T-helper 1 cell treated with Interleukin-12 subunit alpha and Interleukin-12 subunit beta and Interleukin-4 antibody, amounts not matched to agents 30 μg/mL and 1 μg/mL, for 36 hours (primary cell): ENCODE results near the gene DOHH.

Experiments used
- H3K27ac Mint-ChIP-seq: one replicate; pipeline ENCODE4 v1.8.0; 2021; ENCODE audit warnings: mild to moderate bottlenecking, mixed read lengths
- H3K27me3 Mint-ChIP-seq: one replicate; pipeline ENCODE4 v1.8.0; 2021; ENCODE audit warnings: low read depth, mixed read lengths
- H3K36me3 Mint-ChIP-seq: one replicate; pipeline ENCODE4 v1.8.0; 2021; ENCODE audit warnings: low read depth, mixed read lengths
- H3K4me1 Mint-ChIP-seq: one replicate; pipeline ENCODE4 v1.8.0; 2021; ENCODE audit warnings: low read depth, mixed read lengths
- H3K4me3 Mint-ChIP-seq: one replicate; pipeline ENCODE4 v1.8.0; 2021; ENCODE audit warnings: mild to moderate bottlenecking, moderate library complexity, mixed read lengths
- H3K9me3 Mint-ChIP-seq: one replicate; pipeline ENCODE4 v1.8.0; 2021; ENCODE audit warnings: mixed read lengths

The DOHH gene

DNA sequence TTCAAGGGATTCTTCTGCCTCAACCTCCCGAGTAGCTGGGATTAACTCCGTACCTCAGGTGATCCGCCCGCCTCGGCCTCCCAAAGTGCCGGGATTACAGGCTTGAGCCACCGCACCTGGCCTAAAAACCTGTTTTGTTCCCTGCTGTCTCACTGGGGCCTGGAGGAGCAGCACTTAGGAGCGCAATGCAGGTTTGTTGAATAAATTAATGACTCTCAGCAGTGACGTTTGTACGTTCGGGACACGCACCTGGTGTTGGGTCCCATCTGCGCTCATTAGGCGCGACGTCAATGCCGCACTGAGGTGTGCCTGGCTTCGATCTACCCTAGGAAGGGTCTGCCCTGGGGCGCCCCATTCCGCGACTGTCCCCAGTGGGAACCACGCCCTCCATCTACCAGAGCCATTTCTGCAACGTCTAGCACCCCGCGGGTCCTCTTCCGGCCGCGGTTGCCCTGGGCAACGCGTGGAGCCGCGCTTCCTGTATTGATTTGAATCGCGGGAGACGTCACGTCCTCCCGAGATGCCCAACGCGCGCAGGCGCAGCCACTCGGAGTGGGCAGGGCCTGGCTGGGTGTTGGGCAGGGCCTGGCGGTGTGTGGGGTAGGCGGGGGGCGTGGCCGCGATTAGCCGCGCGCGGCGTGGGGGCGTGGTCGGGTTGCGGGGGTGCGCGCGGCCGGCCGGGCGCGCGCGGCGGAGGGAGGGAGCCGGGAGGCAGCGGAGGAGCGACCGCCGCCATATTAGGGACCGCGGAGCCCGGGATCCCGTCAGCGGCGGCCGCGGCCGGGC lies 5.3 kb upstream of the DOHH start, which contains the start of gene FZR1:
Gene FZR1 (plus strand): TSS at position 714 of the 786 bp plus-strand sequence. CDS start 16,679 bp downstream, outside the sequence.
- Mint-ChIP-seq H3K27me3 (no peaks in the 10 kb centered on the region), H3K9me3 (no peaks in the 10 kb centered on the region), H3K27ac (peak within 1 kb of the TSS; percentile 96), H3K36me3 (peaks cover 13% of the 10 kb centered on the region), H3K4me3 (peak within 1 kb of the TSS; percentile 94), H3K4me1 (peaks cover 37% of the 10 kb centered on the region)

DNA sequence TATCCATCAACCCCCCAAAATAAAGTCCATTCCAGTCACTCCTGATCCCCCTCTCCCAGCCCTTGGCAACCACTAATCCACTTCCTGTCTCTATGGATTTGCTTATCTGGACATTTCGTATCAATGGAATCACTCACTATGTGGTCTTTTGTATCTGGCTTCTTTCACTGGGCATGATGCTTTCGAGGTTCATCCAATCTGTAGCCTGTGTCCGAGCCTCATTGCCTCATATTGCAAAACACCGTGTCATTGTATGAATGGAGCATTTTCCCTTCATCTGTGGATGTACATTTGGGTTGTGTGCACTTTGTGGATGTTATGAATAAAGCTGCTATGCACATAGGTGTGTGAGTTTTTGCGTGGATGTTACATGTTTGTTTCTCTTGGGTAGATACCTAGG lies 4.3 kb upstream of the DOHH start:
- H3K9me3 Mint-ChIP-seq, result no peaks in the 10 kb centered on the region
- peak overlapping the region; percentile 44 for H3K4me3 Mint-ChIP-seq
- no peaks in the 10 kb centered on the region for H3K27me3 Mint-ChIP-seq
- peaks cover 39% of the 10 kb centered on the region for H3K4me1 Mint-ChIP-seq
- peaks cover 14% of the 10 kb centered on the region for H3K36me3 Mint-ChIP-seq
- H3K27ac Mint-ChIP-seq, result peak overlapping the region; percentile 50

DNA sequence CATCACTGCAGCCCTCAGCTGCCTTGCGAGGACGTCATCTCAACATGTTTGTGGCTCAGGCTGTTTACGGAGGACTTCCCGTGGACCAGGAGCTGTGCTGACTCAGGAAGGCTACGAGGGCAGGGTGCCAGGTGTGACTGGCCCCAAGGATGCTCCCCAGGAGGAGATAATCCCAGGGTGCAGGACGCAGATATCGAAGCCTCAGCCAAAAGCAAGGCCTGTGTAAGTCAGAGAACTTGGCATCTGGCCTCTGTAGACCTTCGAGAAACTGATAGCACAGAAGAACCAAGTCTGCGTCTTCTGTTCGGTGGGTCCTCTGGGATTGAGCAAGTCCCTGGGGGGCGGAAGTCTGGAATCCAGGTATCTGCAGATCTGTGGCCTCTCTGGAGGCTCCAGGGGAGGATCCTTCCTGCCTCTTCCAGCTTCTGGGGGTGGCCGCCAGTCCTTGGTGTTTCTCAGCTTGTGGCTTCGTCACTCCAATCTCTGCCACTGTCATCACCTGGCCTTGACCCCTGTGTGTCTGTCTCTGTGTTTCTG lies 2.6 kb upstream of the DOHH start:
- Mint-ChIP-seq H3K36me3 (peaks cover 12% of the 10 kb centered on the region), H3K9me3 (no peaks in the 10 kb centered on the region), H3K4me1 (peaks cover 33% of the 10 kb centered on the region), H3K4me3 (no peak overlapping the region), H3K27me3 (no peaks in the 10 kb centered on the region), H3K27ac (no peak overlapping the region)

DNA sequence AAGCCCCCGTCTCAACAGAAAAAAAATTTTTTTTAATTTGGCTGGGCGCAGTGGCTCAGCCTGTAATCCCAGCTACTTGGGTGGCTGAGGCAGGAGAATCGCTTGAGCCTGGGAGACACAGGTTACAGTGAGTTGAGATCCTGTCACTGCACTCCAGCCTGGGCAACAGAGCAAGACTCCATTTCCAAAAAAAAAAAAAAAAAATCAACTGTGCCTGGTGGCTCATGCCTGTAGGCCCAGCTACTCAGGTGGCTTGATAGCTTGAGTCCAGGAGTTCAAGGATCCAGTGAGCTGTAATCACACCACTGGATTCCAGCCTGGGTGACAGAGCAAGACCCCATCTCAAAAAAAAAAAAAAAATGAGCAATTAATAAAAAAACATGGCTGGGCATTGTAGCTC lies 1.3 kb upstream of the DOHH start:
- Mint-ChIP-seq H3K36me3 (peaks cover 16% of the 10 kb centered on the region), H3K27ac (no peak overlapping the region), H3K27me3 (no peaks in the 10 kb centered on the region), H3K4me3 (no peak overlapping the region), H3K4me1 (peaks cover 28% of the 10 kb centered on the region), H3K9me3 (no peaks in the 10 kb centered on the region)

DNA sequence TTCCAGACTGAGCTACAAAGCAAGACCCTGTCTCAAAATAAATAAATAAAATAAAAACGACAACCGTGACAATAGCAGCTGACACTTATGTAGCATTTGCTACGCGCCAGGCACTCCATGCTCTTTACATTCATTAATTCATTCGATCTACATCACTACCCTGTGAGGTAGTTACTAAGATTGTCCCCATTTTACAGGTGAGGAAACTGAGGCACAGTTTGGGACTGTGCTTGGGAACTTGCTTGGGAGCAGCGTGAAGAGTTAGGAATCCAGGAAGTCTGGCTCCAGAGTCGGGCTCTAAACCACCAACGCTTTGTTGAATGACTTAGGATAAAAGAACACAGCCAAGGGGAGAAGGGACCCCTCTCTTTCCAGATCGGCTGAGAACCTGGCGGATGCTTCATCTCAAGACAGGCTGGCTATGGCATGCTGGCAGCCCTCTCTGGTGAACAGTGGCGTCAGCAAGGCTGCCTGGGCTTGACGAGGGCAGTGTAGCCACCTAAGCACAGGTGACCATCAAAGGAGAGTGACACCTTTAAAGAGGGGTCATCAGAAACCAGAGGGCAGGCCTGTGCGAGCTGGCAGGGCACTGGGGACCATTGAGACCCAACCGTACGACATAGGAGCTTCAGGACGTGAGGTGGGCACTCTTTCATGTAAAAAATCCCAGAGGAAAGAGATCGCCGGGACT lies 591 bp downstream of the DOHH start:
- Mint-ChIP-seq H3K36me3 (peaks cover 24% of the 10 kb centered on the region), H3K9me3 (no peaks in the 10 kb centered on the region), H3K27ac (peak overlapping the region; percentile 96), H3K4me3 (peak overlapping the region; percentile 92), H3K4me1 (peaks cover 22% of the 10 kb centered on the region), H3K27me3 (no peaks in the 10 kb centered on the region)

DNA sequence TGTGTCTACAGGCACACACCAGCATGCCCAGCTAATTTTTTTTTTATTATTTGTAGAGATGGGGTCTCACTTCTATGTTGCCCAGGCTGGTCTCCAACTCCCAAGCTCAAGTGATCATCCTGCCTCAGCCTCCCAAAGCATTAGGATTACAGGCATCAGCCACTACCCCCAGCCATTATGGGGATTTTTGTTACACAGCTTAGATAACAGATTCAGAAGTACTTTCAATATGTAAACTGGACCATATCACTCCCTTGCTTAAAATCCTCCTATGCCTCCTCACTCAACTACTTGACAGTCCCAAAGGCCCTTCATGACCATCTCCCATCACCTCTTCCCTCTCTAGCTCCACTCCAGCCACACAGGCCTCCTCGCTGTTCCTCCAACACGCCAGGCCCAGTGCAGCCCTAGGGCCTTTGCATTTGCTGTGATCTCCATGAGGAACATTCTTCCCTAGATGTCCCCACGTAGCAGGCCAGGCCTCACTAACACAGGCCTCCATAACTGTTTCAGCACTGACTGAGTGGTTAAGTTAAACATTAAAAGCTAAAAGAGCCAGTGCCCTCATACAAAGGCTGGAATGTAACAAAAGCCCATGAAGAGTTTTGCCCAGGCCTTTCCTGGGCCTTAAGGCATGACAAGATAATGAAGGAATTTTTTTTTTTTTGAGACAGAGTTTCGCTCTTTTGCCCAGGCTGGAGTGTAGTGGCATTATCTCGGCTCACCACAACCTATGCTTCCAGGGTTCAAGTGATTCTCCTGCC lies 2.5 kb downstream of the DOHH start:
- Mint-ChIP-seq H3K4me1 (peaks cover 22% of the 10 kb centered on the region), H3K27ac (peak overlapping the region; percentile 53), H3K36me3 (peaks cover 26% of the 10 kb centered on the region)

DNA sequence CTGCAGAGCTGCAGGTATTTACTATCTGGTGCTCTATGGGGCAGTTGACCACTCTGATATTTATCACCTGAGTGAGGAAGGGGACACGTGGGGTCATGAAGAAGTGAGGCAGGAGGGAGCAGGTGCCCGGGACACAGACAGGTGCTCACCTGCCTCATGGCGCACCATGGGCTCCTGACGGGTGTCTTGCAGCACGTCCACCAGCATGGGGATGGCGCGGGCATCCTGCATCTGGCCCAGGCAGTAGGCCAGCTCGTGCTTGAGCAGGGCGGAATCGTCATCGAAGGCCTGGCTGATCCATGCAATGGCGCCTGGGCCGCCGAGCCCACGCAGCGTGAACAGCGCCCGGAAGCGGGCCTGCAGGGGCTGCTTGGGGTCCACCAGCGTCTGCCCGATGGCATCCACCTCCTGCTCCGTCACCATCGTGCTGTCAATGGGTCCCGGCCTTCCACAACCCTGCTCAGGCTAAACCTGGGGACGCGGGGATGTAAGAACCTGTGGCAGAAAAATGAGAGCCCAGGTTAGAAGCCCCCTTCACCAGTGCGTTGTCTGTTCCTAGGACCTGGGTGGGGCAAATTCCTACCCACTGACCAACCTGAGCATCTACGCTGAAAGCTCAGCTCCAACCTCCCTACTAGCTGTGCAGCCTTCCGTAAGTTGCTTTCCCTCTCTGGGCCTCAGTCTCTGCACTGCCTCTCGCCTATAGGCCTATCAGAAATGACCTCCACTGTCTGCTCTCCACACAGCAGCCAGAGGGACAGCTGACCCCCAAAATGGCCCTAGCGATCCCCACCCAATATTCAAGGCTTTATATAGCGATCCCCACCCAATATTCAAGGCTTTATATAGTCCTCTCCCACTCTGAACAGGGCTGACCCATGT lies 3.8 kb downstream of the DOHH start:
- Mint-ChIP-seq H3K27ac (no peak overlapping the region), H3K27me3 (no peaks in the 10 kb centered on the region), H3K36me3 (peaks cover 29% of the 10 kb centered on the region), H3K4me1 (peaks cover 22% of the 10 kb centered on the region), H3K4me3 (no peak overlapping the region), H3K9me3 (no peaks in the 10 kb centered on the region)

More for the DNA sequence above, 2.5 kb downstream of the DOHH start:
- Mint-ChIP-seq H3K27me3 (no peaks in the 10 kb centered on the region), H3K4me3 (no peak overlapping the region), H3K9me3 (no peaks in the 10 kb centered on the region)

DNA sequence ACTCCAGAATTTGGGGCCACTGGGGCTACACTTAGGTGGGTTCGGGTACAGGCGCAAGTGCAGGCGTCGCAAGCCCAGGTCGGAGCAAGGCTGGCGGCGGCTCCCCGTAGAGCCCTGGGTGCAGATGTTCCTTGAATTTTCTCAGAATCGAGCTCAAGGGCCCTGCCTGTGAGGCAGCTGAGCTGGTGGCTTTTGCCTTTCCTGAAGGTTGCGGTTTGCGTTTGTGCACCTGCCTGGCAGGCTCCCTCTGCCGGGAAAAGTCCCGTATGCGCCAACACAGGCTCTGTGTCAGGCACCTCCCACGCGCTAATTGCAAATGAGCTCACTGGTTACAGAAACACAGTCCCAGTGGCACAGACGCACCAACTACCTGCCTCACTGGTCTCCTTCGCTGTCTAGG lies 5.9 kb downstream of the DOHH start:
- Mint-ChIP-seq H3K36me3 (peaks cover 28% of the 10 kb centered on the region), H3K4me1 (peaks cover 14% of the 10 kb centered on the region), H3K4me3 (peak overlapping the region; percentile 40), H3K27ac (peak overlapping the region; percentile 70), H3K27me3 (no peaks in the 10 kb centered on the region), H3K9me3 (no peaks in the 10 kb centered on the region)

DNA sequence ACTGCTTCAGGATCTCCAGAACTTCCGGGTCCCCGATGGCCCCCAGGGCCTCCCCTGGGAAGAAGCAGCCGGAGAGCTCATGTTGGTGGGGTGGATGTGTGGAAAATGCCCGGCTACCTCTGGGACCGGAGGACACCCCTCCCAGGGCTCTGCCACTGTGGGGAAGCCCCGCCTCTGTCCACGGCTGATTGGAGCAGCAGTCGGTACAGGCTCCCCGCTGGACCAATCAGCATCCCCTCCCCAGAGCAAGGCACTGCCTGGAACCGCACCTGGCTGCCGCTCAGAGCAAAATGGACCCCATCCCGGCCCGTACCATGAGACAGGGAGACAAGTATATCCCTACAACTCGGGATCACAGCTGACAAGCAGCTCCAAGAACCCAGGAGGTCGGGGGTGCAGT lies 6.4 kb downstream of the DOHH start:
- H3K27me3 Mint-ChIP-seq, result no peaks in the 10 kb centered on the region
- peak overlapping the region; percentile 62 for H3K27ac Mint-ChIP-seq
- H3K4me1 Mint-ChIP-seq, result peaks cover 10% of the 10 kb centered on the region
- H3K36me3 Mint-ChIP-seq, result peaks cover 26% of the 10 kb centered on the region
- H3K4me3 Mint-ChIP-seq, result peak overlapping the region; percentile 21
- no peaks in the 10 kb centered on the region for H3K9me3 Mint-ChIP-seq

DNA sequence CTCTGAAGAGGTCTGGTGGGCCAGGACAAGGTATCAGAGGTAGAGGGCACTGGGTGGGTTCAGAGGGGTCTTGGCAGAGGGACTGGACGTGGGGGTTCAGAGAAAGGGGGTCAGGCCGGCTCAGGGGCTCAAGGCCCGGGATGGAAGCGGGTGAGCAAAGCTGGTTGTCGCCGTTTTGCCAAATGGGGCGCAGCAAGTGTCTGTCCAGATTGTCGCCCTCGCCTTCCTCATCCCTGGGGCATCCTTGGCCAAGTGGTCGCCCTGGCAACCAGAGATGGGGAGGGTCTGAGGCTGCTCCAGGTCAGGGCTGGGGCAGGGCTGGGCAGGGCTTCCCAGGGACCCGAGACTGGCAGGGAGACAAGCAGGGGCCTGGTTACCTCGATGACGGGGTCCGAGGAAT lies 6.8 kb downstream of the DOHH start:
- Mint-ChIP-seq H3K4me1 (peaks cover 9% of the 10 kb centered on the region), H3K27me3 (no peaks in the 10 kb centered on the region), H3K9me3 (no peaks in the 10 kb centered on the region), H3K27ac (no peak overlapping the region), H3K36me3 (peaks cover 25% of the 10 kb centered on the region), H3K4me3 (peak overlapping the region; percentile 46)

DNA sequence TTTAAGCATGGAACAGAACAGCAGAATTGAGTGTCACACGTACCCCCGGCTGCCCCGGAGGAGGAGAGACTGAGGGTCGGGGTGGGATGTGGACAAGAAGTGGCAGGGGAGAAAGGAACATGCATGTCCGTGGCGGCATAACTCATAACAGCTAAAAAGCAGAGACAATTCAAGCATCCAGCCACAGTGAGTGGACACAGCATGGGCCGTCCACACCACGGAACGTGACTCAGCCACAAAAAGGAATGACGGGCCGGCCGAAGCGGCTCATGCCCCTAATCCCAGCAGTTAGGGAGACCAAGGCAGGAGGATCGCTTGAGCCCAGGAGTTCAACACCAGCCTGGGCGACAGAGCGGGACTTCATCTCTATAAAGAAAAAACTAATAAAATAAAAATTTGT lies 7.6 kb downstream of the DOHH start:
- H3K4me3 Mint-ChIP-seq, result no peak overlapping the region
- H3K4me1 Mint-ChIP-seq, result peaks cover 8% of the 10 kb centered on the region
- H3K27ac Mint-ChIP-seq, result no peak overlapping the region
- H3K9me3 Mint-ChIP-seq, result no peaks in the 10 kb centered on the region
- H3K27me3 Mint-ChIP-seq, result no peaks in the 10 kb centered on the region
- peaks cover 23% of the 10 kb centered on the region for H3K36me3 Mint-ChIP-seq

DNA sequence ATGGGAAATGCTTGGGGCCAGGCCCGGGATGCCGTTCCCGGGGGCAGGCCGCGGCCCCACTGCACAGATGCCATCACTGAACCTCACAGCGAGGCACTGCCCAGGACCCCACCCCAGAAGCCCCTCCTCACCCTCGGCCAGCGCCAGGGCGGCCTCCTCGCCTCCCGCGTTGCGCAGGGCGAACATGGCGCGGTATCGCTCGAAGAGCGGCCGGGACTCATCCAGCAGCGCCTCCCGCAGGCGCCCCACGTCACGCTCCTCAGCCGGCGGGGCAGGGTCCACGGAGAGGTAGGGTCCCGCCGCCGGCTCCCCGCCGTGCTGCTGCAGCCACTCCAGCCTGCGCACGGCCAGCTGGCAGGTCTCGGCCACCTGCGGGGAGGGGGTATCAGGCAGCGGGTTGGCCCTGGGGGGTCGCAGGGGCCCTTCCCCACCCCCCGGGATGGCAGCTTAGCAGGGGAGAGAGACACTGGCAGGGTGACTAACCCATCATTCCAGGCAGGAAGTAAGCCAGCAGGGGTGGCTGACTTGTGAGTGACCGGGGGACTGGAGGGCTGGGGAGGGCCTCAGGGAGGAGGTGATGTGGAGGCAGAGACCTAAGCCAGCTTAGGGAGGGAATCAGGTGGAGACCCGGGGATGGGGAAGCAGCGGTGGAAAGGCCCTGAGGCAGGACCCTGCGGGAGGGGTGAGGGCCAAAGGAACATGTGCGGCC lies 8.2 kb downstream of the DOHH start:
- Mint-ChIP-seq H3K27me3 (no peaks in the 10 kb centered on the region), H3K36me3 (peaks cover 20% of the 10 kb centered on the region), H3K4me3 (no peak overlapping the region), H3K4me1 (peaks cover 6% of the 10 kb centered on the region), H3K9me3 (no peaks in the 10 kb centered on the region), H3K27ac (no peak overlapping the region)

DNA sequence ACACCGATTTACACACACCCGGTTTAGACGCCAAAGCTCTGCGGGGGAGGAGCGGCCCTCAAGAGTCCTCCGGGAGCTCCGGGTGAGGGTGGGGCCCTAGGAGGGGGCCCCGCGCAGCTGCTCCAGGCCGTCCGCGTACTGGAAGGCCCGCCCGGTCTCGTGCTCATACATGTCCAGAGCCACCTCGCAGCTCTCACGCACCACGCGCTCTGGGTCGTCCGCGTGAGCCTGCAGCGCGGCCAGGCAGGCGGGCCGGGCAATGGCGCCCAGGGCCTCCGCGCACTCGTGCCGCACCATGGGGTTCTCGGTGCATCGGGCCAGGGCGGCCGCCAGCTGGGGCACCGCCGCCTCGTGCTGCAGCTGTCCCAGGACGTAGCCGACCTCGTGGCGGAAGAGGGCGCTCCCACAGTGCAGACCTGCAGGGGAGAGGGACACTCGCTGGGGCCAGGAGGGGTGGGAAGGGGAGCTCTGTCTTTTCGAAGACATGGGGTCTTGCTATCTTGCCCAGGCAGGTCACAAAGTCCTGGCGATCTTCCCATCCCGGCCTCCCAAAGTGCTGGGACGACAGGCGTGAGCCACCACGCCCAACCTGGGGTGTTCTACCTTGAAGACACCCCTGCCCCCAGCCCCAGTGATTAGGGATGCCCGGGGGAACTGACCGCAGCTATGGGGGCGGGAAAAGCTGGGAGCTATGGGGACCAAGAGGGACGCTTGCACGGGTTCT lies 8.9 kb downstream of the DOHH start:
- no peak overlapping the region for H3K4me3 Mint-ChIP-seq
- H3K9me3 Mint-ChIP-seq, result no peaks in the 10 kb centered on the region
- no peak overlapping the region for H3K27ac Mint-ChIP-seq
- H3K27me3 Mint-ChIP-seq, result no peaks in the 10 kb centered on the region
- peaks cover 17% of the 10 kb centered on the region for H3K36me3 Mint-ChIP-seq
- peaks cover 6% of the 10 kb centered on the region for H3K4me1 Mint-ChIP-seq
